CD4-positive, CD25-positive, alpha-beta regulatory T cell (primary cell): Measurements from ENCODE around the gene TOM1L2. TPM values are rescaled to one million over a fixed set of nuclear protein-coding genes. Genes with fewer than 3 reads are reported as not detected.
A peak's percentile ranks its signal among the peaks of the same experiment; 100 is the strongest.

Experiments used
- ATAC-seq, 2 donors: fragments of 150-1000 bp; cut with Tn5 transposase; one replicate each; pipeline ENCODE4 v1.10.0; 2021; ENCODE audit warnings: low read depth in 2 of 2, moderate number of reproducible peaks in 2 of 2, moderate library complexity in 1 of 2
- DNase-seq, 3 donors: peaks; one replicate each; pipeline versions ENCODE4 v3.0.0 to v3.0.0-alpha.2; 2012 to 2022; ENCODE audit warnings: mixed read lengths in 1 of 3
- H3K27ac ChIP-seq: one replicate; pipeline ENCODE4 v1.7.0; 2013; ENCODE audit warnings: mild to moderate bottlenecking, low read length; ENCODE audit not compliant: insufficient read depth, poor library complexity, severe bottlenecking
- H3K27me3 ChIP-seq: one replicate; pipeline ENCODE4 v1.7.0; 2013; ENCODE audit warnings: low read length; ENCODE audit not compliant: control insufficient read depth, insufficient read depth
- H3K36me3 ChIP-seq: one replicate; pipeline ENCODE4 v1.7.0; 2013; ENCODE audit warnings: mild to moderate bottlenecking, low read length, moderate library complexity; ENCODE audit not compliant: control insufficient read depth, insufficient read depth
- H3K4me1 ChIP-seq: 2 replicates; pipeline ENCODE4 v1.7.0; 2013; ENCODE audit warnings: mild to moderate bottlenecking, low read length; ENCODE audit not compliant: insufficient read depth, control insufficient read depth, poor library complexity, severe bottlenecking
- H3K4me3 ChIP-seq: one replicate; pipeline ENCODE4 v1.7.0; 2013; ENCODE audit warnings: low read depth, mild to moderate bottlenecking, low read length, moderate library complexity
- H3K9me3 ChIP-seq, 2 experiments: 1 replicate in 1 of 2; 2 replicates in 1 of 2; pipeline ENCODE4 v1.7.0; 2013; ENCODE audit warnings: low read length in 2 of 2, mild to moderate bottlenecking in 1 of 2, moderate library complexity in 1 of 2; ENCODE audit not compliant: control insufficient read depth in 2 of 2
- H3K27ac Mint-ChIP-seq, 3 donors: one replicate each; pipeline ENCODE4 v1.8.0; 2020 to 2022; ENCODE audit warnings: mild to moderate bottlenecking in 3 of 3, mixed read lengths in 3 of 3, moderate library complexity in 2 of 3
- H3K27me3 Mint-ChIP-seq: one replicate; pipeline ENCODE4 v1.8.0; 2022; ENCODE audit warnings: mild to moderate bottlenecking, mixed read lengths
- H3K36me3 Mint-ChIP-seq: one replicate; pipeline ENCODE4 v1.8.0; 2020; ENCODE audit warnings: mixed read lengths
- H3K4me1 Mint-ChIP-seq, 4 donors: one replicate each; pipeline ENCODE4 v1.8.0; 2020 to 2022; ENCODE audit warnings: mixed read lengths in 4 of 4, mild to moderate bottlenecking in 1 of 4
- H3K4me3 Mint-ChIP-seq, 4 donors: one replicate each; pipeline ENCODE4 v1.8.0; 2020 to 2022; ENCODE audit warnings: mild to moderate bottlenecking in 4 of 4, mixed read lengths in 4 of 4, moderate library complexity in 3 of 4
- H3K9me3 Mint-ChIP-seq, 7 donors: one replicate each; pipeline ENCODE4 v1.8.0; 2020 to 2022; ENCODE audit warnings: mixed read lengths in 7 of 7, mild to moderate bottlenecking in 3 of 7, moderate library complexity in 2 of 7
- polyA plus RNA-seq, 4 donors: library from polyadenylated mRNA; unstranded; fragments of 300-500 nt; fragmentation: Illumina TruSeq; gene quantifications; one replicate each; pipeline ENCODE4 v1.2.3, GENCODE V29; 2021
- total RNA-seq: library from RNA; stranded (reverse); gene quantifications from one replicate; pipeline ENCODE4 v1.2.3, GENCODE V29; 2022

TOM1L2 gene
- total and polyA plus RNA-seq, 5 donors from 2014 or later: 4.0 to 50.8 (median 6.7) TPM

GRCh38 chr17:18014006-18014405, 41.8 kb upstream of the TOM1L2 start:
- no peak overlapping the region for H3K4me3 ChIP-seq

DNA sequence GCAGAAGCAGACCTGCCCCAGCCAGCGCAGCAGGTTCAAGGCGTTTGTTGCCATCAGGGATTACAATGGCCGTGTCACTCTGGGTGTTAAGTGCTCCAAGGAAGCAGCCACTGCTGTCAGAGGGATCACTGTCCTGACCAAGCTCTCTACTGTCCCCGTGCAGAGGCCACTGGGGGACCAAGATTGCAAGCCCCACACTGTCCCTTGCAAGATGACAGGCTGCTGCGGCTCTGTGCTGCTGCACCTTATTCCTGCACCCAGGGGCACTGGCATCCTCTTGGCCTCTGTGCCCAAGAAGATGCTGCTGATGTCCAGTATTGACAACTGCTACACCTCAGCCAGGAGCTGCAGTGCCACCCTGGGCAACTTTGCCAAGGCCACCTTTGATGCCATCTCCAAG, 39.1 kb upstream of the TOM1L2 start:
- H3K36me3 Mint-ChIP-seq: peaks cover 29% of the 10 kb centered on the region

More at GRCh38 chr17:18014006-18014405, 41.8 kb upstream of the TOM1L2 start:
- DNase-seq (no peak), ATAC-seq (no peak)
- peaks cover 22% of the 10 kb centered on the region for H3K36me3 Mint-ChIP-seq
- Histone ChIP-seq H3K27ac (no peak overlapping the region), H3K4me1 (no peaks in the 10 kb centered on the region), H3K9me3 (no peaks in the 10 kb centered on the region), H3K36me3 (peaks cover 11% of the 10 kb centered on the region), H3K27me3 (no peaks in the 10 kb centered on the region)
- H3K27ac Mint-ChIP-seq: no peak overlapping the region
- no peak overlapping the region for H3K4me3 Mint-ChIP-seq
- peaks cover 0 to 4% (median 0%) of the 10 kb centered on the region in 4 donors for H3K4me1 Mint-ChIP-seq
- H3K9me3 Mint-ChIP-seq: no peaks in the 10 kb centered on the region
- no peaks in the 10 kb centered on the region for H3K27me3 Mint-ChIP-seq

DNA sequence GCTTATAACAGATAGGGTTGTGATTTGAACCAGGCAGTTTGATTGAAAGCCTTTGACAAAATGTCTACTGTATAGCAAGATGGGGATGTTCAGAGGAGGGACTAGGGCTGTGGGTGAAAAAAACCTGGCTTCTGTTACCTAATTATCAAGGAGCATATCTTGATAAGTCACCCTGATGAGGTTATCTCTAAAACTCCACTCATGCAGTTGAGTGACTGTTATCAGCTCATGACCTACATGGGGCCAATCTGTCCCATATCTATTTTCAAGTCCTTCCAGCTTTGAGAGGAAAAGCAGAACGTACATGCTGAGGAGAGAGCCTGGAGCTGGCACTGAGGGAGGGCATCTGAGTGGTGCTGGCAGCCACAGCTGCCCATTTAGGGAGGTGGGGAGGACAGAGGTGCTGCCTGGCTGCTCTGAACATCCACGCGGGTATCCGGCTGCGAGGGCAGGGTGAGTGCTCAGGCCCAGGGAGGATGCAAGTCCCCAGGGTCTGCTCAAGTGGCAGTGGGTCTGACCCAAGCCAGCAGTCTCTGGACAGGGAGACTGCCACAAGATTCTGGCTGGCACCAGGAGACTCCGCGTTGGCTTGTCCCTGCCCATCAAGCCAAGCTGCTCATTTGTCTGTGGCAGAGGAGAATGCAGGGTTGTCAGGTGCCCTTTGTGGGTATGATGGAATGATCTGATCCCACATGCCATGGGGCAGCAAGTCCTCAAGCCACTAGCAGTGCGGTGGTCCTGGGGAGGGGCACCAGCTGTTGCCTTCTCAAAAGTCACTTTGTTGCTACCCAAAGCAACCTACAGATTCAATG, 37.6 kb upstream of the TOM1L2 start:
- Mint-ChIP-seq H3K4me3 (no peak overlapping the region), H3K27me3 (no peaks in the 10 kb centered on the region), H3K27ac (no peak overlapping the region), H3K4me1 (peaks cover 0 to 4% (median 1%) of the 10 kb centered on the region in 4 donors), H3K36me3 (peaks cover 33% of the 10 kb centered on the region), H3K9me3 (no peaks in the 10 kb centered on the region)
- Histone ChIP-seq H3K9me3 (no peaks in the 10 kb centered on the region), H3K4me1 (no peaks in the 10 kb centered on the region), H3K27me3 (no peaks in the 10 kb centered on the region), H3K27ac (no peak overlapping the region), H3K4me3 (no peak overlapping the region), H3K36me3 (peaks cover 2% of the 10 kb centered on the region)
- DNase-seq (no peak), ATAC-seq (no peak)

More for the DNA sequence above, 39.1 kb upstream of the TOM1L2 start:
- H3K4me1 Mint-ChIP-seq: peaks cover 0 to 4% (median 0%) of the 10 kb centered on the region in 4 donors
- no peaks in the 10 kb centered on the region for H3K27me3 Mint-ChIP-seq
- ATAC-seq (no peak), DNase-seq (no peak)
- H3K4me1 ChIP-seq: no peaks in the 10 kb centered on the region
- H3K9me3 Mint-ChIP-seq: no peaks in the 10 kb centered on the region
- no peaks in the 10 kb centered on the region for H3K9me3 ChIP-seq
- H3K4me3 Mint-ChIP-seq: no peak overlapping the region
- H3K4me3 ChIP-seq: no peak overlapping the region
- no peaks in the 10 kb centered on the region for H3K27me3 ChIP-seq
- H3K36me3 ChIP-seq: peaks cover 11% of the 10 kb centered on the region
- H3K27ac ChIP-seq: no peak overlapping the region
- H3K27ac Mint-ChIP-seq: no peak overlapping the region

GRCh38 chr17:18008496-18009268, 36.5 kb upstream of the TOM1L2 start:
- Mint-ChIP-seq H3K36me3 (peaks cover 33% of the 10 kb centered on the region), H3K9me3 (no peaks in the 10 kb centered on the region), H3K4me1 (peaks cover 0 to 4% (median 1%) of the 10 kb centered on the region in 4 donors), H3K27ac (peak overlapping the region in 1 of 3 donors; percentile 46), H3K27me3 (no peaks in the 10 kb centered on the region), H3K4me3 (no peak overlapping the region)
- no peak for DNase-seq
- Histone ChIP-seq H3K27ac (no peak overlapping the region), H3K27me3 (no peaks in the 10 kb centered on the region), H3K4me3 (no peak overlapping the region), H3K9me3 (no peaks in the 10 kb centered on the region), H3K4me1 (no peaks in the 10 kb centered on the region), H3K36me3 (peaks cover 2% of the 10 kb centered on the region)
- no peak for ATAC-seq

GRCh38 chr17:18006495-18007239, 34.5 kb upstream of the TOM1L2 start:
- H3K27me3 ChIP-seq: no peaks in the 10 kb centered on the region
- Mint-ChIP-seq H3K27ac (no peak overlapping the region), H3K27me3 (no peaks in the 10 kb centered on the region), H3K36me3 (peaks cover 25% of the 10 kb centered on the region), H3K9me3 (no peaks in the 10 kb centered on the region), H3K4me3 (no peak overlapping the region), H3K4me1 (peaks cover 0 to 2% (median 0%) of the 10 kb centered on the region in 4 donors)
- H3K27ac ChIP-seq: no peak overlapping the region
- no peak overlapping the region for H3K4me3 ChIP-seq
- H3K4me1 ChIP-seq: no peaks in the 10 kb centered on the region
- DNase-seq: no peak
- ATAC-seq: no peak
- peaks cover 1% of the 10 kb centered on the region for H3K36me3 ChIP-seq
- H3K9me3 ChIP-seq: no peaks in the 10 kb centered on the region

DNA sequence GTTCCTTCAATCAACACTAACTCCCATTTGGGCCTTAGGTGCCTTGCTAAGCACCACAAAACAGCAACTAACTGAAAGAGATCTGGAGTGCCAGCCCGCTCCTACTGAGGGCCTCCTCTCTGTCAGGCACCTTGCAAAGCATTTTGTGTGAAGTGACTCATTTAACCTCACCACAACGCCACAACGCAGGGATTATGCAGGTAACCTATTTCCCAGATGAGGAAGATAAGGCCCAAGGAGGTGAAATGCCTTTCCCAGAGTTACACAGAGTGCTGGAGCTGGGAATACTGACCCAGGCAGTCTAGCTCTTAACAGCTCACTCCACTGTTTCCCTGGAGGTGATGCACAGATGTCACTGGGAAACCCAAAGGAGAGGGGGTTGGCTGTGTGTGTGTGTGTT, 33.3 kb upstream of the TOM1L2 start:
- Histone ChIP-seq H3K4me1 (no peaks in the 10 kb centered on the region), H3K36me3 (no peaks in the 10 kb centered on the region), H3K4me3 (no peak overlapping the region), H3K9me3 (no peaks in the 10 kb centered on the region), H3K27ac (no peak overlapping the region), H3K27me3 (no peaks in the 10 kb centered on the region)
- no peaks in the 10 kb centered on the region for H3K9me3 Mint-ChIP-seq
- H3K27ac Mint-ChIP-seq: peak overlapping the region in 1 of 3 donors; percentile 67
- H3K27me3 Mint-ChIP-seq: no peaks in the 10 kb centered on the region
- no peak for ATAC-seq
- no peak overlapping the region for H3K4me3 Mint-ChIP-seq
- H3K36me3 Mint-ChIP-seq: peaks cover 25% of the 10 kb centered on the region
- no peak for DNase-seq
- H3K4me1 Mint-ChIP-seq: peaks cover 0 to 2% (median 0%) of the 10 kb centered on the region in 4 donors

DNA sequence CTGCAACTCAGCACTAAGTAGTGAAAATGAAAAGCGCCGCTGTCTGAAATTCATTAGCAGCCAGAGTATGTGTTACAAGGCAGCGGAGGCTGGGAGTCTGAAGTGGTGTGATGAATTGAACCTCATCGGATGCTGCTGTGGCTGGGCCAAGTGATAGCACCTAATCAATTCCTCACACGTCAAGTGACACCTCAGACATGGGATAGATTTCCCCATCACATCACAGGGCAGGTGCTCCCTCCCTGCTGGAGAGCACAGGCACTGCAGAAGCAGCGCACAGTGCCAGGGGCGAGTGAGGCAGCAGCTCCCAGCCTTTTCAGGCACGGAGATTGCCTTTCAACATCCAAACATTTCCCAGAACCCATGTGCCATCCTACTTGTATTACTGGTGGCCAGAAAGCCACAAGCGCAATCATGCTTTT, 32.7 kb upstream of the TOM1L2 start:
- DNase-seq (no peak), ATAC-seq (no peak)
- H3K9me3 Mint-ChIP-seq: no peaks in the 10 kb centered on the region
- H3K27me3 Mint-ChIP-seq: no peaks in the 10 kb centered on the region
- Histone ChIP-seq H3K36me3 (no peaks in the 10 kb centered on the region), H3K4me3 (no peak overlapping the region), H3K4me1 (no peaks in the 10 kb centered on the region), H3K9me3 (no peaks in the 10 kb centered on the region), H3K27me3 (no peaks in the 10 kb centered on the region), H3K27ac (no peak overlapping the region)
- H3K4me1 Mint-ChIP-seq: peaks cover 0 to 2% (median 0%) of the 10 kb centered on the region in 4 donors
- H3K27ac Mint-ChIP-seq: no peak overlapping the region
- H3K4me3 Mint-ChIP-seq: no peak overlapping the region
- H3K36me3 Mint-ChIP-seq: peaks cover 20% of the 10 kb centered on the region
